ENCODE results near the gene HOXC10. TPM values are rescaled to one million over a fixed set of nuclear protein-coding genes. Genes with fewer than 3 reads are reported as not detected.

The HOXC10 gene
- total RNA-seq, 1 donor from 2014 or later = 0.33 TPM

DNA sequence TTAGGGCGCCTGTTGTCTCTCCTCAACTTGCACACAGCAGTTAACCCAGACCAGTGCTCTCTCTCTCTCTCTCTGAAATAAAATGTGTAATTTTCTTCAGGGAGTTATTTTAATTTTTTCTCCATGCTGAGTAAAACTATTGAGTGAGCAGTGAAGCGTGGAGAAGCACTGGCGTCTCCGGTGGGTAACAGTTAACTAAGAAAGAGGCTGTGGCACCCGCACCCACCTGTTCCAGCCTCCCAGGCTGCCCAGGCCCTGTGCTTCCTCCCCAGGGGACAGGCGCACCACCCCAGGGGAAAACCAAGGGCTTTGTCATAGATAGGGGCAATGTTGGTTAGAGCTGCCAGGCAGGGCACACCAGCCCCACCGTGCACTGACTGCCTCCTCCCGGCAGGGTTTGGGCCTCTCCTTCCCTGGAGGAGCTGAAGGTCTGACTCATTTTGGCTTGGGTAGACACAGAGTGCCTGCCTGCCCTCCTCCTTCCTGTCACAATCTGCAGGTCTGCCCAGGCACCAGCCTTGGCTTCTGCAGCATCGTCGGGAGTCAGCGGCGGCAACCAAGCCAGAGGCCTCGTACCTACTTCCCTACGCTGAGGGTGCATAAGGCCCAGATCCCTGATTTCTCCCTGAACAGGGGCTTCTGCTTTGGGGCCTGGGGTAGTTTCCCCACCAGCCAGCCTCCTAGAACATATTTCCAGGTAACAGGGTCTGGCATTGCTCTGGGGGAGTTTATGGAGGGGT lies 51.8 kb downstream of the HOXC10 start:
- no peak for DNase-seq (ENCODE audit: low spot score)

DNA sequence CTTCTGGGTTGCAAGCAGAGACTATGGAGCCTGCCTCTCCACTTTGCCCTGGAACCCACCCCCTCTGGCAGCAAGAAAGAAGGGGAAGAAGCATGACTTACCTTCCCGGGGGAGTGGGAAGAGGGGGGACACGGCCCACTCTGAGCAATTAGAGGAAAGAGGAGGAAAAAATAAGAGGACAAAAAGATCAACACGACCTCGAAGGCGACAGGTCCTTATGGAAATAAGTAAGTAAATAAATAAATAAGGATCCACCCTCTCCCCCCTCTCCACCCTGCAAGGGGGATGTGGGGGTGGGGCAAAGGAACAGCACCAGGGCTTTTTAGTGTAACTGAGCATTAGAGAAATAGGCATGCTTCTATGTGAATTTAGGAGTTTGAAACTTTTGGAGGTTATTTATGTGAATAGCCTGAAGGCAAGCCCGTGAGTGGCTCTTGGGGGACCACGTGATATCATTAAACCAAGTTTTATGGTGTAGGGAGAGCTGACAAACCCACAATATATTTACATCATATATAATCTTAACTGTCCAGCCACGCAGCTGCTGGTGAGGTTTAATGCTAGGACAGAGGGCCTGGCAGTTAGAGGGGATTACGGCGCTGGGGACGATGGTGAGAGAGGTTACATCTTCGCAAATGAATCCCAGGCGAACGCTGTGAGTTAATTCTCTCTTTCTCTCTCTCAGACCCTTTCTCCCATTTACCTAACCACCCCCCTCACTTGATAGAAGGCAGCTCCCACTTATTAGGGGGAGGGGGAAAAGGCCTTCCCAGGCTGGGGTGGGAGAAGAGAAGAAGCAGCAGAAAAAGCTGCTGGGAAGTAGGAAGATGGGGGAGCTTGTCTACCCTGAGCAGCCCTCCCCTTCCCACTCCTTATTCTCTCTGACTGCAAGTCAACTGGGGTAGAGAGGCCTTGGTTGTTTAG lies 52.7 kb downstream of the HOXC10 start:
- DNase-seq (ENCODE audit: low spot score) (no peak), ATAC-seq (no peak)

More for the DNA sequence above, 51.8 kb downstream of the HOXC10 start:
- ATAC-seq = no peak

- ATAC-seq (no peak), DNase-seq (ENCODE audit: low spot score) (no peak)
These were observed 53.4 kb downstream of the HOXC10 start for GRCh38 chr12:54038284-54038870.

GRCh38 chr12:54038871-54039414 lies 54.0 kb downstream of the HOXC10 start:
- DNase-seq (ENCODE audit: low spot score) = no peak
- ATAC-seq = no peak

DNA sequence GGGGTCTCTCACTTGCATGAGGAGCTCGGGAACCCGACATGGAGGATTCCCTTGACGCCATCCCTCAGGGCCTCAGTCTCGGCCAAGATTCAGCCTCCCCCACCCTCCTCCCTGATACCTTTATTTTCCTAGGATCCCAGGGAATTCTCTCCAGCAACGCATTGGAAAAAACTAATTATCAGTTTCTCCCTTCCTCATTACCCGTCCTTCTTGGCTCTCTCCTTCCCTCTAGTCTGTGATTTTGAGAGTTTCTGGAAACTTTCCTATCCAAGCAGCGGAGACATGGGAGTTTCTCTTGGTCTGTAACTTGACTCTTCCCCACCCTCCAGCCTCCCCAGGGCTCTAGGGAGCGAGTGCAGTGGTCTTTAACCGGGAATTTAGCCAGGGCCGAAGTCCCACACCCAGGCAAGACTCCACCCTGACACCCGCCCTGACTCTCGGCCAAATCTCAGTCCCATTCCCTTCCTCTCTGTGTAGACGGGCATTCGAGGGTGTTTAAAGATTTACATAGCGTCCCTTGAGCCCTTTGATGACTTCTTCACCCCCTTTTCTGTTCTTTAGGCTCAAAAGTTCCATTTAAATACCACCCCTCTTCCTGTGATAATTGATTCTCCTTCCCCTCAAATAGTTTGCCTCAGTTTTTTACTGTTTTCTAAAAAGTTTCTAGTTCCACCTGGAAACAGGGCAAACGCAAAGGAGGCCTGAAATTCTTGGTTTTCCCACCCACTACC lies 54.6 kb downstream of the HOXC10 start:
- no peak for ATAC-seq
- DNase-seq (ENCODE audit: low spot score) = no peak

Other genes with a start within 250 kb of the HOXC10 start
- gene CISTR, start 233.2 kb upstream of the HOXC10 start, total RNA-seq = not detected
- gene HOXC13, start 46.3 kb upstream of the HOXC10 start, total RNA-seq = not detected
- gene HOXC12, start 30.2 kb upstream of the HOXC10 start, total RNA-seq = not detected
- gene HOXC11, start 12.0 kb upstream of the HOXC10 start, total RNA-seq = not detected
- gene HOTAIR, start 10.2 kb upstream of the HOXC10 start, total RNA-seq = not detected
- not detected for gene HOXC9, start 15.0 kb downstream of the HOXC10 start, total RNA-seq
- not detected for gene HOXC8, start 23.8 kb downstream of the HOXC10 start, total RNA-seq
- not detected for gene HOXC6, start 43.3 kb downstream of the HOXC10 start, total RNA-seq
- not detected for gene HOXC5, start 47.9 kb downstream of the HOXC10 start, total RNA-seq
- 0.10 TPM for gene HOXC4, start 68.7 kb downstream of the HOXC10 start, total RNA-seq
- gene SMUG1, start 203.8 kb downstream of the HOXC10 start, total RNA-seq = 22.7 TPM